Vagina (tissue), 2 donors: ENCODE results near the gene MICAL2.

Experiments used
- CTCF ChIP-seq, 3 experiments: fragments of 450-650 bp in 2 of 3; fragments of 200-600 bp in 1 of 3; sonication (generic) in 1 of 3; IDR thresholded peaks; one replicate each; pipeline ENCODE4 v1.5.1; 2017 to 2019; ENCODE audit warnings: antibody characterized with exemption in 3 of 3, mild to moderate bottlenecking in 2 of 3, moderate library complexity in 2 of 3
- POLR2A ChIP-seq, 2 donors: fragments of 450-650 bp; IDR thresholded peaks; one replicate each; pipeline ENCODE4 v1.6.1; 2017; ENCODE audit warnings: antibody characterized with exemption in 2 of 2, mild to moderate bottlenecking in 2 of 2, moderate library complexity in 2 of 2
- POLR2AphosphoS5 ChIP-seq, 2 donors: sonication (generic); formaldehyde crosslinking; IDR thresholded peaks; one replicate each; pipeline ENCODE4 v1.9.0; 2017; ENCODE audit warnings: antibody characterized with exemption in 2 of 2, mild to moderate bottlenecking in 2 of 2, low read depth in 1 of 2; ENCODE audit not compliant: insufficient read depth in 1 of 2

DNA sequence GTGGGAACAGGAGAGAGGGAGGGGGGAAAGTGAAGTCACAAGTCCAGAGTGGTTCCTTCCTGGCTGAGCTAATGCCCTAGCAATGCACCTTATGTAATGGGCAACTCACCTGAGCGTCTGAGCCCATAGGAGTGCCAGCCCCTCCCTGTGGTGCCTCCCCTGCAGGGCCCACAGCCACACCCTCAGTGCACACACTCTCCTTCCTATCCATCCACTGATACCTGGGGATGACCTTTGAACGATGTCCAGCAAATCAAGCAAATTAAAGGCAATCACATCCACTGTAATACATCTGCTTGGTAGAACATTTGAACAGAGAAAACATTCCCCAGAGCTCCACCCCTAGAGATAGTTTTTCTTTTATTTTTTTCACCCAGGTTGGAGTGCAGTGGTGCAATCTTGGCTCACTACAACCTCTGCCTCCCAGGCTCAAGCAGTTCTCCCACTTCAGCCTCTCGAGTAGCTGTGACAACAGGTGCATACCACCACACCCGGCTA lies 19.6 kb upstream of the MICAL2 start:
- no peak for TF ChIP-seq CTCF (IDR thresholded peaks at IDR 0.05)
- TF ChIP-seq POLR2A (IDR thresholded peaks at IDR 0.05): no peak
- no peak for TF ChIP-seq POLR2AphosphoS5 (IDR thresholded peaks at IDR 0.05; ENCODE audit: insufficient read depth in 1 of 2, low read depth in 1 of 2)
